Neutrophil (primary cell): Measurements from ENCODE around the gene SLC34A2.

ENCODE experiments used
- H3K27ac ChIP-seq: fragments of 200-600 bp; sonication (generic); 2 replicates; pipeline ENCODE4 v1.5.1; 2016; ENCODE audit warnings: mild to moderate bottlenecking, moderate library complexity
- H3K27me3 ChIP-seq: fragments of 200-600 bp; sonication (generic); 2 replicates; pipeline ENCODE4 v1.6.0; 2016; ENCODE audit warnings: mild to moderate bottlenecking
- H3K36me3 ChIP-seq: fragments of 200-600 bp; sonication (generic); 2 replicates; pipeline ENCODE4 v1.5.1; 2017
- H3K4me1 ChIP-seq, 2 experiments: fragments of 200-600 bp in 1 of 2; sonication (generic) in 1 of 2; 1 replicate in 1 of 2; 2 replicates in 1 of 2; pipeline versions ENCODE4 v1.5.1 to v1.6.1; 2013 to 2016; ENCODE audit warnings: low read depth in 1 of 2, low read length in 1 of 2, mild to moderate bottlenecking in 1 of 2, moderate library complexity in 1 of 2; ENCODE audit not compliant: control insufficient read depth in 1 of 2, insufficient read depth in 1 of 2
- H3K4me3 ChIP-seq, 2 experiments: fragments of 200-600 bp in 1 of 2; sonication (generic) in 1 of 2; 1 replicate in 1 of 2; 2 replicates in 1 of 2; pipeline ENCODE4 v1.5.1; 2013 to 2016; ENCODE audit warnings: low read depth in 1 of 2, low read length in 1 of 2, mild to moderate bottlenecking in 1 of 2, moderate library complexity in 1 of 2
- H3K9me3 ChIP-seq: fragments of 200-600 bp; sonication (generic); 2 replicates; pipeline ENCODE4 v1.5.1; 2016
- CTCF ChIP-seq: fragments of 200-600 bp; sonication (generic); IDR thresholded peaks from 2 replicates; pipeline ENCODE4 v1.5.1; 2016; ENCODE audit warnings: antibody characterized with exemption

SLC34A2 gene

GRCh38 chr4:25663781-25664180 is 8.1 kb downstream of the SLC34A2 start:
- H3K36me3 ChIP-seq = no peaks in the 10 kb centered on the region
- peaks cover 8% of the 10 kb centered on the region for H3K27me3 ChIP-seq
- no peak for TF ChIP-seq CTCF
- H3K4me3 ChIP-seq = no peak overlapping the region
- H3K9me3 ChIP-seq = no peaks in the 10 kb centered on the region
- no peak overlapping the region for H3K27ac ChIP-seq
- H3K4me1 ChIP-seq = no peaks in the 10 kb centered on the region

- H3K9me3 ChIP-seq = no peaks in the 10 kb centered on the region
- no peaks in the 10 kb centered on the region for H3K36me3 ChIP-seq
- no peak overlapping the region for H3K4me3 ChIP-seq
- H3K27me3 ChIP-seq = no peaks in the 10 kb centered on the region
- no peak overlapping the region for H3K27ac ChIP-seq
- no peak for TF ChIP-seq CTCF
- no peaks in the 10 kb centered on the region for H3K4me1 ChIP-seq
These were observed 10.5 kb downstream of the SLC34A2 start for GRCh38 chr4:25666031-25666630.

GRCh38 chr4:25667931-25668557 is 12.4 kb downstream of the SLC34A2 start:
- Histone ChIP-seq H3K27me3 (no peaks in the 10 kb centered on the region), H3K36me3 (no peaks in the 10 kb centered on the region), H3K9me3 (no peaks in the 10 kb centered on the region), H3K4me1 (no peaks in the 10 kb centered on the region), H3K27ac (no peak overlapping the region), H3K4me3 (no peak overlapping the region)
- TF ChIP-seq CTCF = no peak

- Histone ChIP-seq H3K9me3 (no peaks in the 10 kb centered on the region), H3K27ac (no peak overlapping the region), H3K4me1 (no peaks in the 10 kb centered on the region), H3K36me3 (no peaks in the 10 kb centered on the region), H3K4me3 (no peak overlapping the region), H3K27me3 (no peaks in the 10 kb centered on the region)
- no peak for TF ChIP-seq CTCF
These were observed 15.3 kb downstream of the SLC34A2 start for GRCh38 chr4:25670991-25671390.

GRCh38 chr4:25672756-25673155 is 17.1 kb downstream of the SLC34A2 start:
- Histone ChIP-seq H3K27me3 (no peaks in the 10 kb centered on the region), H3K36me3 (no peaks in the 10 kb centered on the region), H3K4me1 (no peaks in the 10 kb centered on the region), H3K27ac (no peak overlapping the region), H3K9me3 (no peaks in the 10 kb centered on the region), H3K4me3 (no peak overlapping the region)
- no peak for TF ChIP-seq CTCF
